CD4-positive, alpha-beta T cell treated with Interleukin-17A for 4 hours (primary cell): Measurements from ENCODE around the gene ENPEP.
"Not testable (repeated sequence)": the region's sequence is repeated elsewhere in the genome, so short reads cannot be mapped to it uniquely, and the experiment has no call there.

ENCODE experiments used
- DNase-seq: peaks from one replicate; pipeline ENCODE4 v3.0.0-alpha.2; 2020; ENCODE audit warnings: mixed read lengths

Gene ENPEP

GRCh38 chr4:110527156-110527555 is 51.2 kb downstream of the ENPEP start:
- DNase-seq = no peak

GRCh38 chr4:110532901-110533589 is 57.1 kb downstream of the ENPEP start:
- no peak for DNase-seq

- no peak for DNase-seq
Observed at GRCh38 chr4:110533590-110533910, 57.6 kb downstream of the ENPEP start.

- DNase-seq = no peak
Observed at GRCh38 chr4:110533940-110534339, 58.0 kb downstream of the ENPEP start.

GRCh38 chr4:110540581-110540980 is 64.6 kb downstream of the ENPEP start:
- no peak for DNase-seq

- no peak for DNase-seq
Observed at GRCh38 chr4:110540982-110541451, 65.1 kb downstream of the ENPEP start.

- no peak for DNase-seq
Observed at GRCh38 chr4:110543577-110543976, 67.6 kb downstream of the ENPEP start.

GRCh38 chr4:110544594-110544993 is 68.6 kb downstream of the ENPEP start:
- DNase-seq = no peak

- no peak for DNase-seq
Observed at GRCh38 chr4:110550260-110550659, 74.3 kb downstream of the ENPEP start.

GRCh38 chr4:110553197-110553596 is 77.2 kb downstream of the ENPEP start:
- DNase-seq = no peak

GRCh38 chr4:110567214-110567613 is 91.3 kb downstream of the ENPEP start:
- DNase-seq = no peak

GRCh38 chr4:110576696-110577095 is 100.7 kb downstream of the ENPEP start:
- DNase-seq = not testable (repeated sequence)

- no peak for DNase-seq
Observed at GRCh38 chr4:110586131-110586850, 110.3 kb downstream of the ENPEP start.

GRCh38 chr4:110587666-110588285 is 111.8 kb downstream of the ENPEP start:
- DNase-seq = no peak

- no peak for DNase-seq
Observed at GRCh38 chr4:110589297-110589696, 113.3 kb downstream of the ENPEP start.

GRCh38 chr4:110595583-110595982 is 119.6 kb downstream of the ENPEP start:
- no peak for DNase-seq

GRCh38 chr4:110596431-110596830 is 120.5 kb downstream of the ENPEP start:
- DNase-seq = no peak

- no peak for DNase-seq
Observed at GRCh38 chr4:110597582-110597981, 121.6 kb downstream of the ENPEP start.

- no peak for DNase-seq
Observed at GRCh38 chr4:110602061-110602460, 126.1 kb downstream of the ENPEP start.

- no peak for DNase-seq
Observed at GRCh38 chr4:110605077-110605476, 129.1 kb downstream of the ENPEP start.

GRCh38 chr4:110609044-110609750 is 133.2 kb downstream of the ENPEP start:
- DNase-seq = no peak

GRCh38 chr4:110610620-110610939 is 134.6 kb downstream of the ENPEP start:
- DNase-seq = no peak
